ENCODE data around the gene LINGO4.

The LINGO4 gene

DNA sequence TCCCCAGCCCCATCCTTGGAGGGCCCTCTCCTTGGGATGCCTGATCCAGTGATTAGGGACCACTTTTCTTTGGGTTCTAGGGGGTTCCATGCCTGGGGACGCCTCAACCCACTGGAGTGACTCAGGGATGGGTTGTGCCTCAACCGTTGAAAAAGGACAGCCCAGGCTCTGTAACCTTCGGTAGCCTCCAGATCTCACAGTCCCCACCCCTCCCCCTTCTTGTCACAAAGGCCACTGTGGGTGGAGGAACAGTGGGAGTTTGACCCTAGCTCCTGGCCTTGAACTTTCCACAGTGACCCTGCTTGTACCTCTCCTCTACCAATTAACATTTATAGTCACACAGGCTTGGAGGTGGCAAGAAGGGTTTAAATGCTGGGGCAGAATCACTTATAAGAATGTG is 29.0 kb upstream of the LINGO4 start:
- no peak for FAIRE-seq
- no peak for DNase-seq (ENCODE audit: insufficient read length, low spot score)

DNA sequence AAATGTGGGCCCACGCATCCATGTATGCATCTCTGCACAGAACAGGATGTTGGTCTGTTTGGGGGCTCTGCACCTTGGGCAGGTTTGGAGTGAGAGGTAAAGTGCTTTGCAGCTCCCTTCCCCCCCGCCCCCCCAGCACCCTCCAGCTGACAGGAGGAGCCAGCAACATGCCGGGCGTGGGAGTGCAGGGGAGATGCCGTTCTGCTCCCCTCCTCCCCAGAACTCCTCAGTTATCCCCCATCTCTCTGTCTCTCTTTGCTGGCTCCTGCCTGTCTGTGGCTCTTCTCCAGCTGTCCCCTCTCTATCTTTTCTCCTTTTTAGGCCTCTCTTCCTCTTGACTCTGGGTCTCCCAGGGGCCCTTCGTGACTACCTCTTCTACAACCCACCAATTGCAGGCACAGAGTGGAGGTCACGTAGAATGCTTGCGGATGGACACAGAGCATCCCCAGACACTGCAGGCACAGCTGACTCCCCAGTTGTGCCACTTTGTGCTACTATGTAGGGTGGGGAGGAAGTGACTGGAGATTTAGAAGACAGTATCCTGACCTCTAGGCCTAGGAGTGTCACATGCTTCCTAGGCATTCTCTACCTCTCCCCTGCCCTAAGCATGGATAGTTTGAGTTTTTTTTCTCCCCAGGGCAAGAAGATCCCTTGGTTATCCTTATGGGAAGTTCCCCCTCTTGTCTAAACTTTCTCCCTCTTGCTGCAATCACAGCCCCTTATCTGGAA is 28.1 kb upstream of the LINGO4 start:
- FAIRE-seq: no peak

DNA sequence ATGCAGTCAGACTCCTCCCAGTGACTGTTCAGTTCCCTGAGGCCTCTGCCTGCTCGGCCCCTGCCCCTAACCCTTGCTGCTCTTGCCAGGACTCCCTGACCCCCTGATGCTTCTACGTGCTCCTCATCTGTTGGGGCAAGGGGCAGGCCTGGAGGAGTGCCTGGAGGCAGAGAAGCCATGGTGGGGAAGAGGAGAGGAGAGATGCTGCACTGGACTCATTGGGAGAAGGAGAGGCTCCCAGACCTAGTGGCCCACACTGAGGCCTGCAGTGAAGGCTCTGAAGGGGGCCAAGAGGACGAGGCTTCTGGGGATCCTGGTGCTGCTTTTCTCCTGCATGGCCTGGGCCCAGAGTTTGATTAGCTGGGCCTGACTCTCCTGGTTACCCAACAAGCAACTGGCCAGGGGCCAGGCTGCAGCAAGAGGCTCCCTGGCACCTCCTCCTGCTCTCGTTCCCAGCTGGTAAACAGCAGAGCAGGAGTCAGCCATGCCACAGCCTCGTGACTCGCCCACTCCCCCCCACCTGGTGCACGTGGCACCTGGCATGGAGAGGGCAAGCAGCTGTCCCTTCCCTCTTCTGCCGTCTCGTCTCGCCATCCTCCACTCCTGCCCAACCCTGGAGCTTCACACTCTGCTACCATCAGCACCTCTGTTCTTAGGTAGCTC is 27.2 kb upstream of the LINGO4 start:
- no peak for FAIRE-seq
- no peak for DNase-seq (ENCODE audit: insufficient read length, low spot score)

More for the DNA sequence above, 28.1 kb upstream of the LINGO4 start:
- no peak for DNase-seq (ENCODE audit: insufficient read length, low spot score)

GRCh38 chr1:151831605-151832004 is 26.4 kb upstream of the LINGO4 start, which contains the start of gene RORC:
TSS of gene RORC (minus strand) at chr1:151831802. CDS start at chr1:151831764, 38 bp downstream.
- FAIRE-seq (no peak), DNase-seq (ENCODE audit: insufficient read length, low spot score) (no peak)

GRCh38 chr1:151831256-151831591 is 26.0 kb upstream of the LINGO4 start:
- no peak for DNase-seq (ENCODE audit: insufficient read length, low spot score)
- FAIRE-seq: no peak

DNA sequence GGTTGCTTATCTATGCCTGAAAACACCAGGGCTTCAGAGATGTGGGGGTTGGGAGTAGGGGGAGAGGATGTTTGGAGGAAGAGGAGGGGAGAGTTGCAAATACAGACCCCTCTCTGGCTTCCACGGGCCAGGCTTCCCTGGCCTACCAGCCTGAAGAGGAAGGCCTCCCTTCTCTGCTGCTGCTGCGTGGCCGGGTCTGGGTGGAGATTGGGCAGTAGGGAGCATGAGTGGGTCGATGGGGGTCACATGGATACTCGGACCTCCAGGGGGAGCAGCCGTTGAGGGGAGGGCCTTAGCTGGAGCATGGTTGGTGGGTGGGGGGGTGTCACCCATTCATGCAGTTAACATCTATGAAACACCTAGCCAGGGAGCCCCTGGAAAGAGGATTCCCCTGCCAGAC is 24.8 kb upstream of the LINGO4 start:
- DNase-seq (ENCODE audit: insufficient read length, low spot score): no peak
- FAIRE-seq: no peak

DNA sequence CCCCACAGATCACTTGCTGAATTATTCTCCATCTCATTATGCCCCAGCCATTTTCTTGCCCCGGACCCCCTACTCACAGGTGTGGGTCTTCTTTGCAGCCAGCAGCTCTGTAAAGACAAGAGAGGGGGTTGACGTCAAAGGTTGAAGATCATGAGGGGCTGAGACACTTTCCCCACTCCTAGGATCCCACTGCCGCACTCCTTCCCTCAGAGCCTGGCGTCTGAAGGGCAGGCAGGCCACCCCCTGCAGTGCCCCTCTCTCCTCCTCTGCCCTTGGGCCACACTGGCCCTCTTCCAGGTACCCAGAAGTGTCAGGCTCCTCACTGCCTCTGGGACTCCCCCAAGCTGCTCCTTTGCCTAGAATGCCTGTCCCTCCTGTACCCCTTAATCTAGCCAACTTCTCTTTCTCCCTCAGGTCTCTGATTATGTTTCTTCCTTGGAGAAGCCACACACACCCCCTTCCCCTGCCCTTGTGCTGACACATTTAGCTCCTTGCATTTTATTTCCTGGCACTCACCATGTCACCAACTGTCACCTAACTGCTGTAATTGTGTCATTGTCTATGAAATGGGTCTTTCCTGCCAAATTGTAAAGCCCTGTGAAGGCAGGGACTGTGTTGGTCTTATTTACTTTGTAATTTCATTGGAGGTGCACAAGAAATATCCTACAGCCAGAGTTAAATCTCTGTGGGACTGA is 24.3 kb upstream of the LINGO4 start:
- no peak for FAIRE-seq
- no peak for DNase-seq (ENCODE audit: insufficient read length, low spot score)

DNA sequence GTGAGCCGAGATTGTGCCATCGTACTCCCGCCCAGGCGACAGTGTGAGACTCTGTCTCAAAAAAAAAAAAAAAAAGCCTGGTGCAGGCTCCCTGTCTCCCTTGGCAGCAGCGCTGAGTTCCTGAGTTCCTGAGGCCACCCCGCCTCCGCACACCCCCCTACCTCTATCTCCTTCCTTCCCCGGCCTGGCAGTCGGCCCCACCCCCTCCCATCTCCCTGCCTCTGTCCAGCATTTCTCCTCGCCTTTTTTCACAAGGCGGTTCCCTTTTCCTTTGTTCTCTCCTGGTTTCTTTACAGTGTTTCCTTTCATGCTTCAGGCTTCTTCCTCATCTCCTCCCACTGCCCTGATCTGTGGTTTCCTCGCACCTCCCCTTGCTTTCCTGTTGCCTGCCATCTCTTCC is 23.7 kb upstream of the LINGO4 start:
- DNase-seq (ENCODE audit: insufficient read length, low spot score) (no peak), FAIRE-seq (no peak)

GRCh38 chr1:151827853-151828252 is 22.6 kb upstream of the LINGO4 start:
- DNase-seq (ENCODE audit: insufficient read length, low spot score): no peak
- FAIRE-seq: no peak

GRCh38 chr1:151825751-151826660 is 20.8 kb upstream of the LINGO4 start:
- no peak for DNase-seq (ENCODE audit: insufficient read length, low spot score)
- FAIRE-seq: no peak

DNA sequence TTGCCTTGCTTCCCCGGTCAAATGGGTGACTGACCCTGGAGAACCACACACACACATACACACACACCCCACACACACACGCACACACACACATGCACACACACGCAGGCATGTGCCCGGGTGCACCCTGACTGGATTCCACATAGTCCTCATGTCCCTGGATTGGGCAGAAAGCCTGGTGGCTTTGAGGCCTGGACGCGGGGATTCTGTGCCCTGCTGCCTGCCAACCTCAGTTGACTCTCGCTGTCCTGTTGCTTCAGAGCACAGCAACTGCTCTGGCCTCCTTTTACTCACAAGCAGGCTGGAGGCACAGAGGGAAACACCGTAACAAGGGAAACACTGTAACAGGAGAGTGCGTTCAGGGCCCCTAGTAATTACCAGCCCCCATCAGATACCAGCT is 20.0 kb upstream of the LINGO4 start:
- no peak for FAIRE-seq
- DNase-seq (ENCODE audit: insufficient read length, low spot score): no peak

DNA sequence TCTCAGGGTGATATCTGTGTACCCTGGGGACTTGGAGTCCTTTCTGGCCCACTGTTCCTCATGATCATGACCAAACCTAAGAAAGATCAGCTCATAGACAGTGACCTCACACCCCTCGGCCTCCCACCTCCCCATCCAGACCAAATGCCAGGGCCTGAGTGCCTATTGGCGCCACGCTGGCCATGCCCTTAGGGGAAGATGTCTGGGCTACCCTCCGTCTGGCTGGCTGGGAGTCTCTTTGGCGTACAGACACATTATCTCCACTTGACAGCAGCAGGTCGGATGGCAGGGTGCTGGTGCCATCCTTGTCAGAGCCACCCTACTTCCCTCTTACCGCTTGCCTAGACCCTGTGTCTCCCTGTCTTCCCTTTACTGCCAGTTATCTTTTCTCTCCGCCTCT is 18.0 kb upstream of the LINGO4 start:
- no peak for DNase-seq (ENCODE audit: insufficient read length, low spot score)
- FAIRE-seq: no peak

GRCh38 chr1:151822404-151822803 is 17.2 kb upstream of the LINGO4 start:
- DNase-seq (ENCODE audit: insufficient read length, low spot score) (no peak), FAIRE-seq (no peak)

GRCh38 chr1:151820940-151821339 is 15.7 kb upstream of the LINGO4 start:
- DNase-seq (ENCODE audit: insufficient read length, low spot score) (no peak), FAIRE-seq (no peak)

DNA sequence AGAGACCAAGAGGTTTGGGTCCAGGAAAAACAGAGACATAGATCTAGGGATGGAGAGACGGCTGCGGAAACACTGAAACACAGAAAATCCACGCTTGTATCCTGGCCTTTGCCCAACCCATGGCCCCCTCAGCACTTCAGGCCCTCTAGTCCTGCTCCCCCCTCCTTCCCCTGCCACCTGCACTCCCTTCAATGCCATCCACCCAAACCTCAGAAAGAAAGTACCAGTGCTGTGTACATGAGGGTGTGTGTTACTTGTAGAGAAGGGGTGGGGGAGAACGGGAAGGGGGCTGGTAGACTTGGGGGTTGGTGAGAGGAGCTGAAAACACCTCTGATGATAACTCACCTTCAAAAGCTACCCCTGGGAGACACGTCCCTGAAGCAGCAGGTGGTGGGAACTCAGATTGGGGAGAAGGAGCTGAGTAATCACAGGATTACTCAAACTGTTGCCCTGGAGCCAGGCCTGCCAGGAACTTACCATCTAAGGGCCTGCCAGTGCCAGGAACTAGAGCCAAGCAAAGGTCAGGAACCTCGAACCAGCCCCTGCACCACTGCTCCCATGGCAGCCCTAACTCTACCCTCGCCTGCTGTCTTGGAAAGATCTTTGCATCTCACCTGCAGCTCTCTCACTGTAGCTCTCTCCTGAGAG is 14.9 kb upstream of the LINGO4 start:
- FAIRE-seq: no peak
- DNase-seq (ENCODE audit: insufficient read length, low spot score): no peak

GRCh38 chr1:151819227-151819835 is 14.1 kb upstream of the LINGO4 start:
- no peak for DNase-seq (ENCODE audit: insufficient read length, low spot score)
- no peak for FAIRE-seq

DNA sequence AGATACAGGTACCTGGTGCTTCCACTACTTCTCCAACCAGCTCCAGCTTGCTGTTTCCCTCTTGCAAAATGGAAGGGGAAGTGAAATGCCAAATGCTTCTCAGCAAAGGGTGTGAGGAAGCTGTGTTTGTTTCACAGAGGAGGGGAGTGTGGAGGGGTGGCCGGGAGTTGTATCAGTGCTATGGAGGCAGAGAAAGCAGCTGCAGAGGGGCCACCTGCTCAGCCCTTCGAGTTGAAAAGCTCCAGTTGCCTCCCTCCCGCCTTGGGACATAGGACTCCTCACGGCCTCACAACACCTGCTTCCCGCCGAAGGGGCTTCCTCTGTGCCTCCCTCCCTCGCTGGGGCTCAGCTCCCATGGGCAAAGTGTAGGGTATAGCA is 12.1 kb upstream of the LINGO4 start:
- DNase-seq (ENCODE audit: insufficient read length, low spot score) (no peak), FAIRE-seq (no peak)

- FAIRE-seq (no peak), DNase-seq (ENCODE audit: insufficient read length, low spot score) (no peak)
Measured at GRCh38 chr1:151816548-151817352, 11.5 kb upstream of the LINGO4 start.

DNA sequence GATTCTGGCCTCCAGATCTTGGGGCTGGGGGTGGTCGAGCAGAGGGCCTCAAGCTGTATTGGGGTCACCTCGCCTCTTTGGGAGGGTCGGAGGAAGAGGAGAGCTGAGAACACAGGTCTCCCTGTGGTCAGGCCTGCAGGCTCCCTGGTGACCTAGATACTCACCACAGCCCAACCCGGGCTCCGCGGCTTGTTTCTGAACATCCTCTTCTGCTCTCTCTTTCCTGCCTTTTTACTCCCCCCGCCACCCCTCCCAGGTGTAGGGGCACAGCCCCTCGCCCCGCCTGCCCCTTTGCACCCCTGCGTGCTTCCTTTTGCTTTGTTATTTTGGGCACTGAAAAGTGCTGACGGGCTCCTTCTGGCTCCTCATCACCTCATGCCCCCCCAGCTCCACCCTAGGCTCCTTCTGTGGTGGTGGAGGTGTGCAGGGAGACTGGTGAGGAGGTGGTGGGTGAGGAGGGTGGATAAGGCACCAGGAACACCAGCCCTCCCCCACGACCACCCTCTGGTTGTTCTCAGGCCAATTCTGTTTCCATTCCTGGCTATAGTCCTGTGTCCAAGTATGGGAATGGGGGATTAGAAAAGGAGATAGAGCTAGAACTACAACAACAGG is 10.6 kb upstream of the LINGO4 start:
- FAIRE-seq (no peak), DNase-seq (ENCODE audit: insufficient read length, low spot score) (no peak)
